ENCODE data around the gene MAMDC2. TPM values are rescaled to one million over a fixed set of nuclear protein-coding genes. Genes with fewer than 3 reads are reported as not detected.

MAMDC2 gene
- total RNA-seq, 1 experiment from 2014 or later: 0.37 TPM

DNA sequence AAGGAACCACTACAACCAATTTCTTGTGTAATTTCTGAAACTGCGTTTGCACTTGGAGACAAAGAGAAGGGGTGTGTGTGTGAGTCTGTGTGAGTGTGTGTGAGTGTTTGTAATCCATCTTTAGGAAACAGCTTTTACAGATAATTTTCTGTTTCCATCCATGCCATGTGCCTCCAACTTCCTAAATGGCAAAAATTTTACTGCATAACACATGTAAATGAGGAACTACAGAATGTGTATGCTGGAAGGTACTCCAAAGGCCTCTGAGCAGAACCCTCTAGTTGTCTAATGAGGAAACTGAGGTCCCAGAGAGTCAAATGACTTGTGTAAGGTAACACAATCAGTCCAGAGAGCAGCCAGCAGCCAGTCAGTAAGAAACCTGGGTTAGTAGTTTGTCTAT is 20.8 kb downstream of the MAMDC2 start:
- no peak for DNase-seq (ENCODE audit: low read depth)

- DNase-seq (ENCODE audit: low read depth): no peak
These were observed 21.9 kb downstream of the MAMDC2 start for GRCh38 chr9:70065572-70065971.

DNA sequence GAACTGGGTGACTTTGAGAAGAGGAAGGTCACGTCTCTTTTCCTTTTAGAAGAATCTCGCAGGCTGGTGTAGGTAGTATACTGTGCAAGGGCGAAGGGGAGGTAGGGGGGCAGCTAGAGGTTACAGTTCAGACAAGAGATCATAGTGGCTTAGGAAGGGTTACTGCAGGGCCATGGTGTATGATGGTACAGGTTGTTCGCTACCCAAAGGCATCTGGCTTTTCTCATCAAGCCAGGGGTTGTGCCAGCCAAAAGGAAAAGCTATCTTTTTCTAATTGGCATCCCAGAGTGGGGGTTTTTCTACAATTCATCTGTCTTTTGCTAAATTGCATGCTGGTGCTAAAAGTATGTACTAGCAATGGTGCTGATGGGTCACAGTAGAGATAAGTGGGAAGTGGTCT is 22.8 kb downstream of the MAMDC2 start:
- DNase-seq (ENCODE audit: low read depth): no peak

DNA sequence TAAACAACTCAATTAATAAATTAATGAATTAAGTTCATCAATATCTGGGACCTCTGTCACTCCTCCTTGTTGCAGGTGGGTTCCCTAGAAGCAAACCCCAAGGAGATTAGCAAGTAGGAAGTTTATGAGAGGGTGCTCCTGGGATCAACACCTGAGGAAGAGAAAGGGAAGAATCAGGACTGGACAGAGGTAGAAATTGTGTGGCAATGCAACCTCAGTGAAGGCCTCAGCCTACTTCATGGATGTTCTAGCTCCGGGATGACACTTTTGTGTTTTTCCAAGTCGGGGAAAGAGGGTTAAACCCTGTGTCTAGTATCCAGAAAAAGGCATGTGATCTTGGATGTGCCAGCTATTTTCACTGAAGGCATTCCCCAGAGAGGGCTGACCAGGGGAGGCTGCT is 23.2 kb downstream of the MAMDC2 start:
- DNase-seq (ENCODE audit: low read depth): no peak

GRCh38 chr9:70069704-70070103 is 26.1 kb downstream of the MAMDC2 start:
- no peak for DNase-seq (ENCODE audit: low read depth)

GRCh38 chr9:70073193-70073592 is 29.5 kb downstream of the MAMDC2 start:
- no peak for DNase-seq (ENCODE audit: low read depth)

DNA sequence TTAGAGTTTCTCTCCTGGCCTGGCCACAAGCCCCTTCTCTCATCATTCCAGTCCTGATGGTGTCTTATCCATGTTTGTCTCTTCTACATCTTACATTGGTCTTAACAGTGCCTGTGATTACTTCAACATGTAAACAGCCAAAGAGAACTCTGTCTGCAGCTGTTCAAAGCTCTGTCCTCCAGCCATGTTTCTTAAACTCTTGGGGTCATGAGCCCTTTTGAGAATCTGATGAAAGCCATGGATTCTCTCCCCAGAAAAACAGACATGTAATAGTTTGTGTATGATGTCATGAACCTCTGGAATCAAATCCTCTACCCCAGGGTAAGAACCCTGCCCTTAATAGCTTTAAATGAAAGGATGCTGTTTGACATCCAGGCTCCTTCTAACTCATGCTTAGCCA is 30.1 kb downstream of the MAMDC2 start:
- no peak for DNase-seq (ENCODE audit: low read depth)

DNA sequence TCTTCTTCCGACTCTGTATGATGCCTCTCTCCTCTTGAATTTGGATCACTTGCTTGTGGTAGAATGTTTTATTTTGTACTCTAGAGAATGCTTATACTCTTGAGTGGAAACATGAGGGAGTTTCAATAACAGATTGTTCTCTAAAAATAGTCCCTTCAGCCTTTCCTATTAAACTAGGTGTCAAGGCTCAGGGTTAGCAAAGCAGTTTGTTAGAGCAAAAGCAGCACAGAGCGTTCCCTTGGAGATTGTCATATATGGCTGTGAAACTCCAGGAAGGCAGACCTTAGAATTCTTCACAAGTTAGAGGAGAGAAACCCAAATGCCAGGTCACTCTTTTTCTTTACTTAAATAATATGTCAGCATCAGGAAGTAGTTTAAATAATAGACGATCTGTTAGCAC is 33.0 kb downstream of the MAMDC2 start:
- no peak for DNase-seq (ENCODE audit: low read depth)

DNA sequence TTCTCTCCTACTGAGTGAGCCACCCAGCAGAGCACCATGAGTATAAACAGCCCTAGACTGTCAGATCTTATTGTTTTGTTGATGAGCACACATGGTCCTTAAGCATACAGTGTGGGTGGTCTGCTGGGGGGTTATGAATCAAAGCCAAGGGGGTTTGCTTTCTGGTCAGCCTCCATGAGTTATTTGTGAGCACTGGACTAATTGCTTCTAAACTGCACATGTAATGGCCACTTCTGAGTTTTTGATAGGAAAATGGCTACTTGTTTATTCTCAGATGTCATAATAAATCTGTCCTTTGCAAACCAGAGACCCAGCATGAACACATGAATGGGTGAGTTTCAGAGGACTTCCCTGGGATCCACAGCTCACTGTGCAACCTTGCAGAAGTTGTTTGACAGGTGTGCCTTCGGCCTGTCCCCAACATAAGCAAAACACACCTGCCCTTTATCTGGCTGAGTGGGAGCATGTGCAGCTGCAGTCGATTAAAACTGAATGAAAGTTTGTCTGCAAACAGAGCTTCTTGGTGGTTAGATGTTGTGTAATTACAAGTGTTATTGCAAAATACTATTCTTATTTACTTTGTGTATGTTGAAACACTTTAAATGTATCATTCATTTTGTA is 35.9 kb downstream of the MAMDC2 start:
- no peak for DNase-seq (ENCODE audit: low read depth)

DNA sequence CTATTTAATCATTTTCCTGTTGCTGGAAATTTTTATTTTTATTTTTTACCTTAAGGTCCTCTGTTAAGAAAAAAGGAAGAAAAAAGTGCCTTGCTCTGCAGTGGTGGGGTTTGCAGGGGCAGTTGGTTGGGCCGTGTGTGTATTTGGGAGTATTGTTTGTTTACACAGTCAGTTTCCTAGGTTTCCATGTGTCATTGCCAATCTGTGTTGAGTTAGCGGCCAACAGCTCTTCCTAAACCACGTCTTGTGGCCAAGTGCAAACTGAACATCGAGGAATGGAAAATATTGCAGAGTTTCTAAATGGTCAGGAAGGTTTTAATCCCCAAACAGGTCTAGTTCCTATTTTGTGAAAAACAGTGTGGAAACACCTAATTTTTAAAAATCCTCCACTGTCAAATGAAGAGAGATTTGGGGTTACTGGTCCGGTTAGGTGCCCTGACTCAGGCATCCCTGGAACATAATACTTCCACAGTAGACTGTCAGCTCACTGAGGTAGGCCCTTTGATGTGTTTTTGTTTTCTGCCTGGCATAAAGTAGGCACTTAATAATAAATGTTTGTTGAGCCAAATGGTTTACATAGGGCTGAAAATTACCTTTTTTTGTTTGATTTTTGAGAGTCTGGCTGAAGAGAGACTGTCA is 37.0 kb downstream of the MAMDC2 start:
- DNase-seq (ENCODE audit: low read depth): peak; percentile 69

DNA sequence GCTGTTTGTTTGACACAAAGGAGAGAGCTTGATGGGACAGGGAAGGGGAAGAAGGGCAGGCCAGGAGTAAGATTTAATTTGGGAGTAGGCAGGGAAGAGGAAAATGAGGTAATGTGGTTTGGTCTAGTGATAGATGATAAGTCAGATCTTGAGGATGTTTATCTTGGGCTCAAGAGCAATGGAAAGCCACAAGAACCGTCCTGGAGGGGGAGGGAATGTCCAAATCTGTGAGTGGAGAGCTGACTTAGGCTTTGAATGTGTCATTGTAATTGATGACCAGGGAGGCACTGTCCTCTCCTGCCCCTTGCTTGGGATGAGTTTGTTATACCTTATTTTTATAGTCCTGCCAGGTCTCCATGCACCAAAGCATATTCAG is 37.5 kb downstream of the MAMDC2 start:
- peak; percentile 92 for DNase-seq (ENCODE audit: low read depth)

- DNase-seq (ENCODE audit: low read depth): peak; percentile 31
These were observed 39.8 kb downstream of the MAMDC2 start for GRCh38 chr9:70083429-70083828.

DNA sequence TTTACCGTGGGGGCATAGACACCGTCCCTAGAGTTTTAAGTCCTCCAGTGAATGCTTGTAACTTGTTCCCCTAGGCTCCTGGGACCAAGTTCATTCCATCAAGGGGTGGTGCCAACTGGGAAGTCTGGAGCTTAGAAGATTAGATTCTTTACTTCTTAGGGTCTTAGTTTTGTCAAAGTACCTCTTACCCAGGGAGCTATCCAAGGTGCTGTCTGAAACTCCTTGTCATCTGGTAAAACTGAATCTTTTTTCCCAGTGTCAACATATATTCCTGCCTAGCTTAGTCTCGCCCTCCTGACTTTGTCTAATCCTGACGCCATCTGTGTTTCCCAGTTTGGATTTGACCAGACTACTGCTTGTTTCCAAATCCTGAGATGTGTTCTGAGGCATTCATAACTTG is 41.6 kb downstream of the MAMDC2 start:
- peak; percentile 20 for DNase-seq (ENCODE audit: low read depth)

DNA sequence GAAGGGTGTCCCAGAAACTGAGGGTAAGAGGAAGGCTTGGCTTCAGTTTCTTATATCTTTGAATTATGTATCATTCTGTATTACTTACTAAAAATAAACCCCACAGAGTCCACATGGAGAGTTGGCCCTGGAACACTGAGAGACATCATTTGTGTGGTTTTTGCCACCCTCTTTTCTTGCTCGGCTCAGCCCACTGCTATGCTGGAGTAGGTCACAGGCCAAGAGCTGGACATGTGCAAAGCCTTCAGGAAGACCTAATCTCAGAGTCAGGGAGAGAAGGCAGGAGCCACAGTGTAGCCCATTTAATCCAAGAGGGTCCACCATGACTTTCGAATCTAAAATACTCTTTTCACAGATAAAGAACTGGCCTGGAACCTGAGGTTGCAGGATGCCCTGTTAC is 47.5 kb downstream of the MAMDC2 start:
- DNase-seq (ENCODE audit: low read depth): no peak

- DNase-seq (ENCODE audit: low read depth): no peak
These were observed 47.9 kb downstream of the MAMDC2 start for GRCh38 chr9:70091572-70091971.

DNA sequence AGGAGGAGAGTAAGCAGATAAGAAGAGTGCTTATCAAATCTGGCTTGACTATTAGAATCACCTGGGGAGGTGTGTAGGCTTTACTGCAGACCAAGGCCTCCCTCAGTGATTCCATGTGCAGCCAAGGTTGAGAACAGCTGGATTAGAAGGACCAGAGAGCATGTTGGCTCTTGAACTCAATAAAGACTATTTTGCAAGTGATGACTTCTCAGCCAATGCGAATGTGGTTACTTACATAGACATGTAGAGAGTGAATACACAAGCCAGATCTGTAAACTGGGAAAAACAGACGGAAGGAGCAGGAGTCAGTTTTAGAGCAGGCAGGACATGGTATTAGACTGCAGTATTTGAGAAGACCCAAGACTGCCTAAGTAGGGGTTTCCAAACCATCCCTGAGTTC is 48.5 kb downstream of the MAMDC2 start:
- no peak for DNase-seq (ENCODE audit: low read depth)

- no peak for DNase-seq (ENCODE audit: low read depth)
These were observed 49.4 kb downstream of the MAMDC2 start for GRCh38 chr9:70093095-70093494.

DNA sequence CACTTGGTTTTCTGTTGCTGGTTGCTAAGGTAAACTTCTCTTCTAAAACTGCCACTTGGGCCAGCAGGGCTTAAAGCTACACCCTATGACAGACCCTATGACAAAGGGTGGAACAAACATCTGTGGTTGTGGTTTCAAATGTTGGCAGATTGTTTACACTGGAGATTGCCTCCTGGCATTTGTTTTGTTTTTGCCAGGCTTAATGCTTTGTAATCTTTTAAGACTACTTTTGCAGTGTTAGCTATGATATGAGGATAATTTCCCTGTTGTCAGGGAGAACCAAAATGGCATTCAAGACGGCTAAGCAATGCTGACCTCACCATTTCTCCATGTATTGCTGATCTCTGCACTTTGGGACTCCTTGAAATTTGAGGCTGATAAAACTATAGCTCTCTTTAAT is 50.3 kb downstream of the MAMDC2 start:
- DNase-seq (ENCODE audit: low read depth): peak; percentile 30

DNA sequence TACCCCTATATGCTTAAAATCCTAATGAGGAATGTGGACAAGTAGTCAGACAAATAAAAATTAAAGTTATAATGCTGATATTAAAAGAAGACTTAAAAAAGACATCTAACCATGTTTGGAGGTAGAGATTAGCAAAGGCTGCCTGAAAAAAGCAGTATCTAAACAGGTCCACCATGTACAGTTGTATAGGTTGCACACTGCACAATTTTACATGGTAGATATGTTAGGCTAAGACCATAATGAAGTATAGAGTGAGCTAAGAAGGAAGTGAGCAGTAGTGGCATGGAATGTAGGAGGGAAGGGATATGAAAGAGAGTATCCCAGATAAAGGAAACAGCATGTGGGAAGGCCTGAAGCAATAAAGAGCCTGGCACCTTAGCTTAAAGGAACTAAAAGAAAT is 51.1 kb downstream of the MAMDC2 start:
- no peak for DNase-seq (ENCODE audit: low read depth)

GRCh38 chr9:70097187-70097586 is 53.5 kb downstream of the MAMDC2 start:
- DNase-seq (ENCODE audit: low read depth): no peak

GRCh38 chr9:70100362-70100761 is 56.7 kb downstream of the MAMDC2 start:
- no peak for DNase-seq (ENCODE audit: low read depth)

GRCh38 chr9:70101265-70101664 is 57.6 kb downstream of the MAMDC2 start:
- DNase-seq (ENCODE audit: low read depth): peak; percentile 52

- DNase-seq (ENCODE audit: low read depth): no peak
These were observed 61.5 kb downstream of the MAMDC2 start for GRCh38 chr9:70105147-70105546.

DNA sequence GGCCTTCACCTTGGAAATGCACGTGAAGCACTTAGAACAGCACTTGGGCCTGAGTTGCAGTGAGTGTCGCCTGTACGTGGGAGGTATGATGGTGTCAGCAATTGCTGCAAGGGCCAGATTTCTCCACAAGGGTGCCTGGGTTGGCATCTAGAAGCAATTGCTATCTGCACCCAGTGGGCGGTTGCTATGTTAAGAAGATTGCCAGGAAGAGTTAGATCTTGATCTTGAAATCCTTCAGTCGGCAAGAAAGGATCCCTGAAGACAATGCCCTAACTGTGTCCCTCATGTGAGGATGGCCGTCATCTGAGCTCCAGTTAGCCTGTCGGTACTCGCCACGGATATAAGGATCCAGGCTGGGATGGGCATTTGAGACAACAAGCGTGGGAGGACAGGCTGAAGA is 62.9 kb downstream of the MAMDC2 start:
- DNase-seq (ENCODE audit: low read depth): no peak

Data from HT1080 (cell line).